NK-92 (cell line): ENCODE results near the gene APCDD1.

Experiments
- DNase-seq: peaks from one replicate; lab custom pipeline; 2025; ENCODE audit not compliant: unreplicated experiment; lab: John Stamatoyannopoulos, UW

The APCDD1 gene

DNA sequence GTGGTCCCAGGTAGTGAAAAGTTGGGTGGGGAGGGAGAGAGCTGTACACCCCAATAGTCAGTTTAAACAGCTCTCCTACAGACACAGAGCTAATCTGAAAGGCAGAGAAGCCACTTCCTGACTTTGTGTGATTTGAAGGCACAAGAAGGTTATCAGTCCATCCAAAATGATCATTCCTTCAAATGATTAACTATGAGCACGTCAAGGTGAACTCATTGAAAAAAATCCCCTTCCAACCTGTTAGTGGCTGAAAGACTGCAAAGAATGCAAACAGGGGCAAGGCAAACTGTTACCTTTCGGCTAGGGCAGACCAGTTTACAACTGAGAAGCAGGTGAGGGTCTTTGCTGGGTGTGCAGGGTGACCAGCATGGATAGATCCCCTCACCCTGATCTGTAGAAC, 22.8 kb upstream of the APCDD1 start:
- no peak for DNase-seq

DNA sequence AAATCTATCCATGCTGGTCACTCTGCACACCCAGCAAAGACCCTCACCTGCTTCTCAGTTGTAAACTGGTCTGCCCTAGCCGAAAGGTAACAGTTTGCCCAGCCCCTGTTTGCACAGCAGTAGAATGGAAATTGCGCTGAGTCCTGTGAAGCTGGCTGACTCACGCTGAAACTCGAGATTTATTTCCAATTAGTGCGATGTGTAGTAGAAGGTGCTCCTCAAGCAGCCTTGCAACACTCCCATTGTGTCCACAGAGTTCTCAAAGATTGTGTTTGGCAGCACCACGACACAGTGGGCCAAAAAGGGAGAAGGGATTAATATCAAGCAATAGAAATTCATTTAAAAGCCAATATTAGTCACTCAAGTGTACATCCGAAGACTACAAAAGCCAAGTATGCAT, 21.7 kb upstream of the APCDD1 start:
- no peak for DNase-seq

DNA sequence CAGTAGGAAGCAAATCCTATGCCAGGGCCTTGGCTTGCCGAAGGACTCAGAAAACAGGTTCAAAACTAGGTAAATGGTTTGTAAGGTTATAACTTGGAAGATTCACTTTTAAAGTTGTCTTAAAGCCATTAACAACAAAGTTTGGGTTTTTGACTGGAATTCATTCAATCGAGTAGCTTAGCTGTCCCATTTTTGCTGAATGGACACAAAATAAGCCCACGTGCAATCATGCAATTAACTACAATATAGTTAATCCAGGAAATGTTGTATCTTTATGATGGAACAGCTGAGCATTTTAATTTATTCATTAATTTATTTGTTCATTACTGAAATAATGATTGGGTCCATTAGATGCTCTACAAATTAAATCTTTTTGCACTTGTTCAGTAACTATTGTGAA, 18.3 kb upstream of the APCDD1 start:
- no peak for DNase-seq

DNA sequence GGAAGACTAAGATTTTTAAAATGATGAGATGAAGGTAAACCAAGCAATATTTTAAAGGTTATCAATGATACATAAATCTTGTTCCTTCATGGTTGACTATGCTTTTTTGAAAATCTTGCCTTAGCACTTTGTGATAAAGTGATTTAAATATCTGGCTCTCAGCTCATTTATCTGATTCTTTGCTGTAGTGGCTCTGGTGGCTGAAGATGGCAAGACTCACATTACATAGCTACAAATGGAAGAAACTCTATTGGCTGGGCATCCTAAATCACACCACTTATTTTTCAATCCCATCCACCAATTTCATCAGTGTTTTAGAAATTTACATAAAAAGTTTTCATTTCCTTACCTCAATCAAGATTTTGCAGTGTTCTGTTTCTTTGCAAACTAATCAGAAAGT, 16.6 kb upstream of the APCDD1 start:
- no peak for DNase-seq

DNA sequence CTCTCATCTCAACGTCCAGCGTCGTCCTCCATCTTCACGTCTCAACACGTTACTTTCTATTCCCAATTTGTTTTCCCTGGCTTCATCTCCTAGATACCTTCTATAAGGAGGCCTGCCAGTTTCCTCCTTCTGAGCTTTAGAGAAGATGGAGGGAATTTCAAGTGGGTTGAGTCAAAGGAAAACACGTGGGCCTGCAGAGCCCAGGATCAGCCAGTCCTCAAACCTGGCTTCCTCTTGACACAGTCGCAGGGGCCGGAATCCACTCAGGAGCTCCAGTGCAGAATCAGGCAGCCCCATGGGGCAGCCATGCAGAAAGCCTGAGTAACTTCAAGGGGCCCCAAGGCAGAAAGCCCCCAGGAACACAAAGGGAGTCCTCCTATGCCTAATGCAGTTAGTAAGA, 14.5 kb upstream of the APCDD1 start:
- DNase-seq: no peak

DNA sequence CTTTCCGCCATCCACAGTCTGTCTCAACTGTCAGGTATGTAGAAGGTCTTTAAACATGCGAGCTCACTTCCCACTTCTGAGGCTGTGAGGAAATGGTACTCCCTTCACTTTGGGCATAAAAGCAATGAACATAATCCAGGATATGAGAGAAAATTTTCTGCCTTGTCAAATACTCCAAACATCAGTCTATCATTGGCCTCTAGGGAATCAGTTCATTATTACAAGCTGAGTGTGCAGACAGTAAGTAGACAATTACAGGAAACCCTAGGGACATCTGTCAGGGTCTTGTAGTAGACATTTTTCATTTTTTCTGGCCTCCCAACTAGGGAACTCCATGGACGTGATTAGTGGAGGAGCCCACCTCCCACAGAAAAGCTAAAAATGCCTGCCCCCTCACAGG, 13.6 kb upstream of the APCDD1 start:
- no peak for DNase-seq

DNA sequence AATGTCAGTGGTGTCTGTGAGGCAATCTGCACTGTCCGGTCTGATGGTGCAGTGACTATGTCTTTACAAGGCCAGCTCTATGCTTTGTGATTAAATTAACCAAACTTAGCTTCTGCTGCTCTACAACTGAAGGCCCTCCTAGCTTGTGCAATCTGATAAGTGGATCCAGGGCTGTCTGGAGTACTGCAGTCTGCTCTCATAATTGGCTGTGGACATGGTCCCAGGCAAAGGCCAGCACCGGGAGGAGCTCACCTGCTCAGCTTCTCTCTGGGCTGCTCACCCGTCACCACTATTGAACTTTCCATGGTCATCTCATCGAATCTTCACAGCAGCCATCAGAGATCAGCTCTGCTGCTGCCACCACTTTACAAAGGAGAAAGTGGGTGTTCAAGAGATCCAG, 13.0 kb upstream of the APCDD1 start:
- no peak for DNase-seq

DNA sequence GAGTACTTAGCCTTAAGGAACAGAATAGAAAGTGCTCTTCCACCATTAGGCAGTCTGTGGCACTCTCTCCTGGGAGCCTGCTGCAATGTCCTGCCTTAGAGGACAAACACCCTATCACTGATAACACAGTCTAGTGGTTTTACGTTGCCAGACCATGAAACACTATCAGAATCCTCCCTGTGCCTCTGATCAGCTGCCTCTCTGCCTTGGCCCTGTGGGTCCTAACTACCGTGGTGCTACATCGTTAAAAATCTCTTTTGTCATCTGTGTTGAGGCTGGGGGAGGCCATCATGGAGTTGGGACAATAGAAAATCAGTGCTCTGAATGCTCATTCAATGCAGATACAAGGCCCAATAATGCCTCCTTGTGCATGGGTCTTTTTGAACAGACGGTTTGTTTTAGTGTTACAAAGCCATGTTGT, 11.9 kb upstream of the APCDD1 start:
- DNase-seq: no peak

DNA sequence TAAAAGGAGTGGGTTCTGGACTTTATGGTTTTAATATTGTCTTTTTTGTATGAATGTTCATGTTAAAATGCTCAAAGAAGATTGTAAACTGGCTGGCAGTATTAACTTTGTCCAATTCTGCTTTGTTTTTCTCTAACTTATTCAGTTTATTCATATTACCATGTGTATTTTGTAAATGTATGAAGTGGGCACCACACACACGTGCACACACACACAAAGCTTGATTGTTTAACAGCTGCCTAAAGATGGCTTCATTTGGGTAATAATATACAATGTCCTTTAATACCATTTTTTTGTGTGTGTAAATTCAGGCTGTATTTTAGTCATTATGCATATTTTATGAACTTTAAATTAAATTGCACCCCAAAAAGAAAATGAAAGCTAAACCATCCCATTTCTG, 11.4 kb upstream of the APCDD1 start:
- DNase-seq: no peak

DNA sequence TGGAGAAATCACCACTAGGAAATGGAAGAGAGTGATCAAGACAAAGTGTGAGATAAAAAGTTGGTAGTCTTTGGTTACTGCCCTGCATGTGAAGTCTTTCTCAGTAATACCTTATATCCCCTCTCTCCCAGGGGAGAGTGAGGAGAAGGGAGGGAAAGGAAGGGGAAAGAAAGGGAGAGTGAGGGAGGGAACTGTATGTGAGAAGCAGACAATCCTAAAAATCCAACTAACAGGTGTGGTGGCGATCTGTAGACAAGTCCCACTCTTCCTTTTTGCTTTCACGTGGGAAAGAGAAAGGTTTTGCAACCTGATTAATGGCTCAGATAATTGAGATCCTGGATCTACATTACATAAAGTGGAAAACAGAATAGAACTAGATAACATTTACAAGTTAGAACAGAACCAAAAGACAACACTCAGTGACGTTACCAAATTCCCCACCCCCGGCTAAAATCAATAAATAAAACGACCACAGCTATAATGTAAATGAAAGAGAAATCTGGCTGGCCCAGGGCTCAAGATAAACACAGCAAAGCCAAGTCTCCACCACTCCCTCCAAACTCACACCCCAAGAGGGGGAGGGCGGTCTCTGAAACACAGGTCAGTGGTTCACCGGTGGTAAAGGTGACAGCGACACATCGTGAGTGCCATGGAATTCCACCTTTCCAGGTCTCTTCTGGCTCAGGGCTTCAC, 10.0 kb upstream of the APCDD1 start:
- no peak for DNase-seq

DNA sequence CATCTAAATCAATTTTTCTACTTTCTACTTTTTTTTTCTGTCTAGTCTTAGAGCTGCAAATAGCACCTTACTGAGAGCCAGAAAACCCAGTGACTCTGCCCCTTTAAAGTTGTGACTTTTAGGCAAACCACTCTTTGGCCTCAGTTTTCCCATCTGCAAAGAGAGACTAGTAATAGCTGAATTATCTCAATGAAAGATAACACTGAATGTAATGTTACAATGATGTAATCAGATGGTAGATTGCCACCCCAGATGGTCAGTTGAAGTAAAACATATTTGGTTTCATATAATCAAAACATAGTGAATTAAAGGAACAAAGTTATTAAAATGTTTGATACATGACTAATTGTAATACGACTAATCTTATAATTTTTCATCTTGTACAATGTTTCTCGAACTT, 5.0 kb upstream of the APCDD1 start:
- DNase-seq: no peak

DNA sequence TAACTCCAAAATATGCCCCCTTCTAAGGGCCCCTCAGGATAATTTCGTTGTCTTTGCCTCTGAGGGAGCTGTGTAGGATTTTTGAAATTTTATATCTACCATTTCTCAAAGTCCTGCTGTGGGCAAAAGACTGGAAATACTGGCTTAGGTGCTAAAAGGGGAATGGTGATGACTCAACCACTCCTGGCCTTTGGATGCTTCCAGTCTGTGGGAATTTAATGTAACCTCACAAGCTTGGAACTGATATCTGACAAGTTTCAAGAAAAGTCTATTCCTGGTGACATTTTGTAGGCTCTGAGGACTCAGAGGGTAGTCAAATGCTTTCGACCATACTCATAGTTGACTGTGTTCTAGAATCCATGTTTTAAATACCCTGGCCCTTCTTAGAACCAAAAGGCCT, 3.4 kb upstream of the APCDD1 start:
- DNase-seq: no peak

DNA sequence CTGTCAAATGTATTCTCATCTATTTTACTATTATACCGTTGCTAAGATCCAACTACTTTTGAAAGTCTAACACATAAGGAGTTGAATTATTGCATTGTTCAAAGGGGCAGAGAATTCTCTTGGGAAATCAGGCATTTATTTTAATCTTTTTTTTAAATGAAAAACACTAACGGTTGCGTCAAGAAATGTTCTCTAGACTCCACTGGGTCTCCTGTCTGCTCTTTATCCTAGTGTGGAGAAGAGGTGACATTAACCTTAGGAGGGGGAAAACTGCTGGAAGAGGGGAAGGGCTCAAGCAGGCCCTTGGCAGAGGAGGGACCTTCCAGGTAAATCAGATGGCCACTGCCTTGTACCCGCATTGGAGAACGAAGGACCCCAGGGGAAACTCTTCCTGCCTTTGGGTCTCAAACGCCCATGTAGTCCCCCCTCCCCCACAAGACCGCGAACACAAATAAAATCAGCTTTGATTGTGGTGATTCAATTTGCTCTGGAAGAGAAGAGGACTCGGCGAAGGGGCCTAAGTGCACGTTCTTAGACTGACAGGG, 1.1 kb upstream of the APCDD1 start:
- no peak for DNase-seq

DNA sequence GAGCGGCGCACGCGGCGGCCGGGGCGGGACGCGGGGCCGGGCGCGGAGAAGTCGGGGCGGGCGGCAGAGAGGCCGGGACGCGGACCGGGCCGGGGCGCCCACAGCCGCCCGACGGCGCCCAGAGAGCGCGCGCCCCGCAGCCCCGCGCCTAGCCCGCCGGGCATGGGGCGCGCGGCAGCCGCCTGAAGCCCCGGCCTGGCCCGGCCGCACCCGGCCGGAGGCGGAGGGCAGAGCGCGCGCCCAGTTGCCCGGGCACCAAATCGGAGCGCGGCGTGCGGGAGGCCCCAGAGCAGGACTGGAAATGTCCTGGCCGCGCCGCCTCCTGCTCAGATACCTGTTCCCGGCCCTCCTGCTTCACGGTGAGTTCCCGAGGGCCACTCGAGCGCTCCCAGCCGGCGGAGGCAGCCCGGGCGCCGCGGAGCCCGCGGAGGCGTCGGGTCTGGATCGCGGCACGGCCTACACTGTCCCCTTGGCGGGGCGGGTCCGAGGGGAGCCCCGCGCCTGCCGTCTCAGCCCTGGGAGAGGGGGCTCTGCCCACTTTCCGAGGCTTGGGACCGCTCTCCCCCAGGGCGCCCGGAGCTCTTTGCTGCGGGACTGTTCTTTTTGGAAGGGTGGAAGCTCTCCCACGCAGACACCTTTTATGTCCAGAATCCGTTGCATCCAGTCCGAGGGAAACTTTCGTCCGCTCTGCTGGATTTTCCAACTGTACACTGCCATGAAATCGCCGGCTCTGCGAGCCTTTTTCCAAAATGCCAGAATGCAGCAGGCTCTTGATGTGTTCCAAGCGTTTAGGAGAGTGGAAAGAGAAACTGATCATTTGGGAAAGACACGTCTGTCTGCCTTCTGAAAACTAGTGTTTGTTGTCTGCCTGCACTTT, 484 bp downstream of the APCDD1 start:
- DNase-seq: no peak

DNA sequence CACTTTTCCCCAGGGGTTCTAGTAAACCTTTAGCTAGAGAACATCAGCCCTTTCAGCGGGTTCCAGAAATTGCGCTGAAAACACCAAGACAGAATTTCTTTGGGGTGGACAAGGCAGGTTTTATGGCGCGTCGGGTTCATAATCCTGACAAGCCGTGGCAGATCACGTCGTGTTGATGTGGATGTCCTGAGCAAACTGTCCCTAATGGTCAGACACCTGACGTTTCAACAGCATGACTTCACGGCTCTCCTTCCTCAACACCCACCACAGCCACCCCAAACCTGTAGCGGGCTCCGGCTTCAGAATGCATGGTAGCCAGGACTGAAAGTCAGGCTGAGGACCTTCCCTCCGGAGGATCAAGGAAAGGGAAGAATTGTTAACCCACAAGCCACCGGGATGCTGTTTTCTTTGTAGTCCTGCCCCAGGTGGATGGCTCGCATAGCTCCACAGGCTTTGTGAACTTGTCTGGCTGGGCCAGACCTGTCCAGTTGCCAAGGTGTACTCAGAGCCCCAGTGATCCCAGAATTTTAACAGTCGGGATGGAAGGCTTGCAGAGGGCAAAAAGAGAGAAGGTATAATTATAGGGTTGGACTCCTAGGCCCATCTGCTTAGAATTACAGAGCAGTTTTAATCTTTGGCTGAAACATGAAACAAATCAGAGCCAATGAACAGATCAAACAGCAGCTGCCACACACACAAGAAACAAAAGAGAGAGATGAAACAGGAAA, 1.5 kb downstream of the APCDD1 start:
- no peak for DNase-seq

DNA sequence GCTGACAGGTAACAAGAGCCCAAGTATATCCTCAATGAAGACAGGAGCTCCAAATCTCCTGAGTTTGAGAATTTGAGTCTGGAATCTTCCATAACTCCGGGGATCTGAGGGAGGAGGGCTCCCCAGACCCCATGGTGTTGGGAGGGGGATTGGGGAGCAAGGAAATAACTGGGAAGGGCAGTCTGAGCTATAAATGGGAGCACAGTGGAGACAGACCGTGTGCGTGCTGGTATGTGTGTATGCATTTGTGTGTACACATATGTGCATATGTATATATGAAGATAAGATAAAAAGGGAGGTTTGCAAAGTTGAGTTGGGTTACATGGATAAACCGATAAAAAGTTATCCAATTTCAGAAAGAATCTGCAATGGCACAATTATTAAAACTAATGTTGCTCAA, 2.3 kb downstream of the APCDD1 start:
- no peak for DNase-seq

DNA sequence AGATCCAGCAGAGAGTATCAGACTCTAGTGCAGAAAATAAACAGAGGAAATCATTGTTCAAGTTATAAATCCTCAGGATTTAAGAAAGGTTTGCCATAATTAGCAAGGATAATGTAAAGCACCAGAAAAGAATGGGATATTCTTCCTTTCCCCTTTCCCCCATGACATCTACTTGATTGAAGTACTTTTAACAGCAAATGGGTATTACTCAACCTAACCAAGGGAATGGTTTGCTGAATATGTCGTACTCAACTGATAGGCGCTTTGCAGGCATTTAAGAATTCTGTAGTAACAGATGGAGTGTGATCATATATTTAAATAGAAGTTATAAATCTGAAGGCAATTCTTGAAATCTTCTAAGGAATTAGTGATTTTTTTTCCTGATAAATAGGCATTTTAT, 2.7 kb downstream of the APCDD1 start:
- no peak for DNase-seq

DNA sequence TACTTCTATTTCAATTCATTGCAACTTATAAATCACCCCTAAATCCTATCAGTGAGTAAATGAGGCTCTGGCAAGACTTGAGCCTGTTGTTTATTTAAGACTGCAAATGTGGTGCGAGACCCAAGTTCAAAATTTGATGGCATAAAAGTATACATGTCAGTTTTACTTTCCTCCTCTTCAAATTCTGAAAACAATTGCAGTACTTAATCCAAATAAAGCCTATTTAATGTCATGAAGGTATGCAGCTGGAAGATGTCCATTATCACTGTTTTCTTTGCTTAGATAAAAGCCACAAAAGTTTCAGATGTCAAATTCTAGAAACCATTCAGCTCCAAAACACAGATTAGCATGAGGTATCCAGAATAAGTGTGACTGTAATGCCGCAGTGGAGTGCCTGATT, 3.3 kb downstream of the APCDD1 start:
- DNase-seq: no peak

DNA sequence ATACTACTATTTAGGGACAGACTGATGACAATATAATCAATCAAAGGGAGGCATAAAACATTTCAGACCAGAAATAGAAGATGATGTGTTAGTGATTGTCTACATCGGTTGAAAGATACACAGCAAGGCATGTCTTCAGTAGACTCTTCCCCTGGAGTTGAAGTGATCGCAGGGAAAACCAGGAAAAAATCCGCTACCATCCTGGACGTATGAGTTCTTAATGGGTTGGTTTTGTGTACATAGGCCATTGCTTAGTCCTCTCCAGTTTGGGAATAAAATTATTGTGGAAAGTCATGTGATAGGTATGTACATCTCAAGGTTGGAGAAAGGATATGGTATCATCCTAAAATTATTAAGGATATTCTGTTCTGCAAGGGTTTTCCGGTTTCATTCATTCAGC, 4.3 kb downstream of the APCDD1 start:
- DNase-seq: no peak

DNA sequence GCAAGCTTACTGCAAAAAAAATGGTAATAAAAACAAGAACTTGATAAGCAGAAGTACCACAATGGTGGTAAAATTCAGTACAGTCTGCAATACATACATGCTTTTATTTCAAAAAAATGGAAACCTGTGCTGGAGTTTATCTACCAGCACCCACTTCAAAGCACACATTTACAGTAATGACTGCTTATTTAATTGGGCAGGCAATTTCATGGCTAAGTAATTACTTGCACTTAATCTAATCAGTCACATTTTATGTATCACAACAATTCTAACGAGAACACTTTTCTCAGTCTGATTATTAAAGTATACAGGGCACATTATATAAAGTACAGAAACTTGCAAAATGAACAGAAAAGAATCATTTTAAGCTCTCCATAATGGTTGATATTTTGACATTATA, 5.2 kb downstream of the APCDD1 start:
- no peak for DNase-seq

DNA sequence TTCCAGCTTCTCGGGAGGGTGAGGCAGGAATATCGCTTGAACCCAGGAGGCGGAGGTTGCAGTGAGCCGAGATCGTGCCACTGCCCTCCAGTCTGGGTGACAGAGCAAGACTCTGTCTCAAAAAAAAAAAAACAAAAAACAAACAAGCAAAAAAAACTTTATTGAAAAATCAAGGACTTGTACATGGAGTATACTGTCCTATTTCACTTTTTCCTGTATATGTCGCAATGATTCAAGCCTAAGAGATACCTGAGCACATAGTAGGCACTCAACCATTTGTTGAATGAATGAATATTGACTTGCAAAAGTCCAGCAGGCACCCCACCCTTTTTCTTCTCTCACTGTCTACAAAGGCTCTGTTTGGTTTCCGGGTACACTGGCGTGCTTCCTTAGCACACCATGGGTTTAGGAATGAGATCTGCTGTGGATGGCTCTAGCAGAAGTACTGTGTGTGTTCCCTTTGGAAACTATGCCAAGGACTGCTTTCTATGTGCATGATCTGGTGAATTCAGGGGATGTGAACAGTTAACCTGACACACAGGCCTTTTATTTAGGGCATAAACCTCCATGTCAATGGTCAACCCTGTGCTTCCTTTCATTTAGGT, 6.1 kb downstream of the APCDD1 start:
- DNase-seq: no peak
